Suprapubic skin (tissue), 3 donors: ENCODE results near the gene PTPRN2.

ENCODE experiments used
- EP300 ChIP-seq: sonication (generic); formaldehyde crosslinking; IDR thresholded peaks from one replicate; pipeline ENCODE4 v1.6.1; 2017; ENCODE audit warnings: antibody characterized with exemption
- TF ChIP-seq, protein P1 (sequence below), 2 donors: fragments of 200-600 bp in 1 of 2; fragments of 450-650 bp in 1 of 2; sonication (generic) in 1 of 2; IDR thresholded peaks; one replicate each; pipeline ENCODE4 v1.5.1; 2016 to 2019; ENCODE audit warnings: antibody characterized with exemption in 2 of 2, mild to moderate bottlenecking in 1 of 2, moderate library complexity in 1 of 2

DNA sequence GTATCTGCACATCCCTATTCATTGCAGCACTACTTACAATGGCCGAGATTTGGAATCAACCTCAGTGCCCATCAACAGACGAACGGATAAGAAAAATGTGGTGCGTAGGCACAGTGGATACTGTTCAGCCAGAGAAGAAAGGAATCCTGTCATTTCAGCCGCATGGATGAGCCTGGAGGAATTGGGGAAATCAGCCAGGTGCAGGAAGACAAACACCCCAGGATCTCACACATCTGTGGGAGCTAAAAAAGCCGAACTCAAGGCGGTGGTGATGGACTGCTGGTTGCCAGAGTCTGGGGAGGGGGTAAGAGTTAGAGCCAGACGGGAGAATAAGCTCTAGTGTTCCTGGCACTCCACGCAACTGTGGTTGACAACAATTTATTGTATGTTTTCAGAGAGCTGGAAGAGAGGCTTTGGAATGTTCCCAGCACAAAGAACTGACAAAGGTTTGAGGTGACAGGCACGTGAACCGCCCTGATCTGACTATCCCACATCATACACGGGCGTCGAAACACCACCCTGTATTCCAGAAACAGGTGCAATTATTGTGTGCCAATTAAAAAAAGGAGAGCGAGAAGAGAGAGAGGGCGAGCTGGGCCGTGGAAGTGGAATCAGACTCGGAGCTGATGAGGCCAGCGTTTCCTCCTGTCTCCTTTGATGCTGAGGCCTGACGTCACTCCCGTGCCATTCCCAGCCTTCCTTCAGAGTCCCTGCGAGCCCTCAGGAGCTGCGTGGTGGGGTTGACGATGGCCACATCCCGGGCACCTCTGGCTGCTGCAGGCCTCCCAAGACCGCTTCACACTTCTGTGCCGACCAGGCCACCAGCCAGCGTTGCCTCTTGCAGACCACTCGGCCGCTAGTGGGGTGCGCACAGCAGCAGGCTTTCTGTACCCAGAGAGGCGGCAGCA, 1061.4 kb downstream of the PTPRN2 start:
- TF ChIP-seq, protein P1, sequence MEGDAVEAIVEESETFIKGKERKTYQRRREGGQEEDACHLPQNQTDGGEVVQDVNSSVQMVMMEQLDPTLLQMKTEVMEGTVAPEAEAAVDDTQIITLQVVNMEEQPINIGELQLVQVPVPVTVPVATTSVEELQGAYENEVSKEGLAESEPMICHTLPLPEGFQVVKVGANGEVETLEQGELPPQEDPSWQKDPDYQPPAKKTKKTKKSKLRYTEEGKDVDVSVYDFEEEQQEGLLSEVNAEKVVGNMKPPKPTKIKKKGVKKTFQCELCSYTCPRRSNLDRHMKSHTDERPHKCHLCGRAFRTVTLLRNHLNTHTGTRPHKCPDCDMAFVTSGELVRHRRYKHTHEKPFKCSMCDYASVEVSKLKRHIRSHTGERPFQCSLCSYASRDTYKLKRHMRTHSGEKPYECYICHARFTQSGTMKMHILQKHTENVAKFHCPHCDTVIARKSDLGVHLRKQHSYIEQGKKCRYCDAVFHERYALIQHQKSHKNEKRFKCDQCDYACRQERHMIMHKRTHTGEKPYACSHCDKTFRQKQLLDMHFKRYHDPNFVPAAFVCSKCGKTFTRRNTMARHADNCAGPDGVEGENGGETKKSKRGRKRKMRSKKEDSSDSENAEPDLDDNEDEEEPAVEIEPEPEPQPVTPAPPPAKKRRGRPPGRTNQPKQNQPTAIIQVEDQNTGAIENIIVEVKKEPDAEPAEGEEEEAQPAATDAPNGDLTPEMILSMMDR (IDR thresholded peaks at IDR 0.05): no peak
- no peak for TF ChIP-seq EP300
